MM.1S (cell line): ENCODE data around the gene MUC5AC.

ENCODE experiments used
- EZH2 ChIP-seq: fragments of 300-600 bp; sonication (generic); optimal IDR thresholded peaks from 2 replicates; pipeline ENCODE3; 2017; ENCODE audit warnings: low read depth, mild to moderate bottlenecking, antibody characterized with exemption, low read length, mixed read lengths
- EZH2phosphoT487 ChIP-seq: fragments of 300-600 bp; sonication (generic); IDR thresholded peaks from 2 replicates; pipeline ENCODE4 v1.6.1; 2018; ENCODE audit warnings: antibody characterized with exemption, low read length
- TF ChIP-seq, protein P1 (sequence below): fragments of 300-600 bp; sonication (generic); IDR thresholded peaks from 2 replicates; pipeline ENCODE4 v1.5.1; 2016; ENCODE audit warnings: antibody characterized with exemption, low read length, mixed read lengths

DNA sequence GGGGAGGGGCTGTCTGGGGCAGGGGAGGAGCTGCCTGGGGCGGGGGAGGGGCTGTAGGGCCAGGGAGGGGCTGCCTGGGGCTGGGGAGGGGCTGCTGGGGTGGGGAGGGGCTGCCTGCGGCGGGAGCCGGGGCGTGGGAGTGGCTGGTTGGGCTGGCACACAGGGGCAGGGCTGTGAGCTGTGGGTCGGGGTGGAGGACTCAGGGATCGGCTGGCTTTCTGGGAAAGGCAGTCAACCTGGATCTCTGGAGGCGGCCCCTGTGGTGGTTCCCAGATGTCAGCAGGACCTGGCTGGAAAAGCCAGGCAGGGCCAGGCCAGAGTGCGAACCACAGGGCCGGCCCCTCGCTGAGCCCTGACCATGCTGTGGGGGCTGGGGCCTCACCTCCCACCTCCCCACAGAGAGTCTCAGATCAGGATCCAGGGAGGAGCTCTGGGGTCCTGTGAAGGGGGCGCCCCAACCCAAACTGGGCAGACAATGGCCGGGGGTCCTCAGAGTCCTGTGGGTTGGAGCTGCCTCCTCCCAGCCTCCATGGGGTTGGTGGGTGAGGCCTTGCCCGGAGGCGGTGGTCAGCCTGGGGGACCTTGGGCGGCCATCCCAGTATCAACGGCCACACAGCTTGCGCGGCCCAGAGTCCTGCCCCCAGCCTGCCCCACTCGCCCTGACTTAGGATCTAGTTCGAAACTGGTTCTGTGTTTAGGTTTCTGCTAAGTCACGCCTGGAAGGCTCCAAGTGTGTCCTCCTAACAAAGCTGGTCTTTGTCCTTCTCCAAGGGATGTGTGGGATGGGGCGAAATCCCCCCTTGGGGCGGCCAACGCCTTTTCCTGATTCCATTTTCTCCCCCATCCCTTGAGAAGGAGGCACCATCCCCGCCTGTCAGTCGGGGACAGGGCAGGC is 67.0 kb downstream of the MUC5AC start:
- TF ChIP-seq, protein P1, sequence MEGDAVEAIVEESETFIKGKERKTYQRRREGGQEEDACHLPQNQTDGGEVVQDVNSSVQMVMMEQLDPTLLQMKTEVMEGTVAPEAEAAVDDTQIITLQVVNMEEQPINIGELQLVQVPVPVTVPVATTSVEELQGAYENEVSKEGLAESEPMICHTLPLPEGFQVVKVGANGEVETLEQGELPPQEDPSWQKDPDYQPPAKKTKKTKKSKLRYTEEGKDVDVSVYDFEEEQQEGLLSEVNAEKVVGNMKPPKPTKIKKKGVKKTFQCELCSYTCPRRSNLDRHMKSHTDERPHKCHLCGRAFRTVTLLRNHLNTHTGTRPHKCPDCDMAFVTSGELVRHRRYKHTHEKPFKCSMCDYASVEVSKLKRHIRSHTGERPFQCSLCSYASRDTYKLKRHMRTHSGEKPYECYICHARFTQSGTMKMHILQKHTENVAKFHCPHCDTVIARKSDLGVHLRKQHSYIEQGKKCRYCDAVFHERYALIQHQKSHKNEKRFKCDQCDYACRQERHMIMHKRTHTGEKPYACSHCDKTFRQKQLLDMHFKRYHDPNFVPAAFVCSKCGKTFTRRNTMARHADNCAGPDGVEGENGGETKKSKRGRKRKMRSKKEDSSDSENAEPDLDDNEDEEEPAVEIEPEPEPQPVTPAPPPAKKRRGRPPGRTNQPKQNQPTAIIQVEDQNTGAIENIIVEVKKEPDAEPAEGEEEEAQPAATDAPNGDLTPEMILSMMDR: no peak
- no peak for TF ChIP-seq EZH2
- no peak for TF ChIP-seq EZH2phosphoT487
